OCI-LY3 (cell line): Measurements from ENCODE around the gene GLDN.

Source experiments
- H2AFZ ChIP-seq: fragments of 200-600, 300-600 bp; shearing (Covaris generic); 2 replicates; pipeline ENCODE4 v1.6.0; 2014; ENCODE audit warnings: antibody characterized with exemption, low read depth, low read length
- H3K27ac ChIP-seq: fragments of 200-600, 300-600 bp; sonication (generic); 2 replicates; pipeline ENCODE4 v1.5.1; 2014; ENCODE audit warnings: mild to moderate bottlenecking, low read length, moderate library complexity, mixed read lengths
- H3K27me3 ChIP-seq: fragments of 200-600, 300-600 bp; sonication (generic); 2 replicates; pipeline ENCODE4 v1.6.1; 2014; ENCODE audit warnings: low read depth, low read length, mixed read lengths
- H3K36me3 ChIP-seq: fragments of 200-600, 300-600 bp; sonication (generic); replicated peaks from 2 replicates; pipeline ENCODE3; 2014; ENCODE audit warnings: low read depth, low read length, mixed read lengths
- H3K4me1 ChIP-seq: fragments of 300-600, 200-600 bp; sonication (generic); 2 replicates; pipeline ENCODE4 v1.6.1; 2014; ENCODE audit warnings: low read length, mixed read lengths
- H3K4me2 ChIP-seq: fragments of 200-600, 300-600 bp; sonication (generic); 2 replicates; pipeline ENCODE4 v1.6.1; 2014; ENCODE audit warnings: low read length, mixed read lengths
- H3K4me3 ChIP-seq: fragments of 300-600, 200-600 bp; sonication (generic); 2 replicates; pipeline ENCODE4 v1.5.1; 2014; ENCODE audit warnings: antibody characterized with exemption, mild to moderate bottlenecking, low read length, moderate library complexity
- H3K79me2 ChIP-seq: fragments of 300-600, 200-600 bp; shearing (Covaris generic); 2 replicates; pipeline ENCODE4 v1.6.1; 2014; ENCODE audit warnings: mild to moderate bottlenecking, low read length, mixed read lengths
- H3K9ac ChIP-seq: fragments of 300-600, 200-600 bp; shearing (Covaris generic); 2 replicates; pipeline ENCODE4 v1.6.0; 2014; ENCODE audit warnings: mild to moderate bottlenecking, low read length, moderate library complexity
- H3K9me3 ChIP-seq: fragments of 200-600, 300-600 bp; shearing (Covaris generic); 2 replicates; pipeline ENCODE4 v1.6.1; 2014; ENCODE audit warnings: low read length, mixed read lengths; ENCODE audit not compliant: insufficient read depth
- H4K20me1 ChIP-seq: fragments of 200-600, 300-600 bp; sonication (generic); 2 replicates; pipeline ENCODE4 v1.6.1; 2016; ENCODE audit warnings: low read length, mixed read lengths; ENCODE audit not compliant: insufficient read depth
- CTCF ChIP-seq: fragments of 200-600, 300-600 bp; sonication (generic); IDR thresholded peaks from 2 replicates; pipeline ENCODE4 v1.5.1; 2014; ENCODE audit warnings: antibody characterized with exemption, low read length, low read depth
- EZH2phosphoT487 ChIP-seq: fragments of 200-600 bp; shearing (Covaris generic); IDR thresholded peaks from 2 replicates; pipeline ENCODE4 v1.6.1; 2018; ENCODE audit warnings: antibody characterized with exemption, mixed run types, low read depth

The GLDN gene

GRCh38 chr15:51318382-51319150 lies 22.9 kb upstream of the GLDN start:
- Histone ChIP-seq H3K4me2 (no peak overlapping the region), H3K9me3 (no peaks in the 10 kb centered on the region), H3K27ac (no peak overlapping the region), H2AFZ (no peak overlapping the region), H4K20me1 (no peaks in the 10 kb centered on the region), H3K4me1 (no peaks in the 10 kb centered on the region), H3K36me3 (no peaks in the 10 kb centered on the region), H3K4me3 (no peak overlapping the region), H3K9ac (no peak overlapping the region), H3K79me2 (no peaks in the 10 kb centered on the region), H3K27me3 (no peaks in the 10 kb centered on the region)
- TF ChIP-seq CTCF (no peak), EZH2phosphoT487 (no peak)

- H3K4me3 ChIP-seq, result no peak overlapping the region
- no peak for TF ChIP-seq CTCF
- TF ChIP-seq EZH2phosphoT487, result no peak
- H2AFZ ChIP-seq, result no peak overlapping the region
- H3K27ac ChIP-seq, result no peak overlapping the region
- no peaks in the 10 kb centered on the region for H3K9me3 ChIP-seq
- H3K79me2 ChIP-seq, result no peaks in the 10 kb centered on the region
- no peaks in the 10 kb centered on the region for H3K27me3 ChIP-seq
- H3K9ac ChIP-seq, result no peak overlapping the region
- H4K20me1 ChIP-seq, result no peaks in the 10 kb centered on the region
- H3K36me3 ChIP-seq, result no peaks in the 10 kb centered on the region
- no peaks in the 10 kb centered on the region for H3K4me1 ChIP-seq
- H3K4me2 ChIP-seq, result no peak overlapping the region
Observed at GRCh38 chr15:51319539-51319938, 21.9 kb upstream of the GLDN start.

- no peaks in the 10 kb centered on the region for H4K20me1 ChIP-seq
- H3K79me2 ChIP-seq, result no peaks in the 10 kb centered on the region
- H3K27ac ChIP-seq, result no peak overlapping the region
- no peak overlapping the region for H3K9ac ChIP-seq
- no peak for TF ChIP-seq CTCF
- TF ChIP-seq EZH2phosphoT487, result no peak
- H3K27me3 ChIP-seq, result no peaks in the 10 kb centered on the region
- H3K4me3 ChIP-seq, result no peak overlapping the region
- H3K4me2 ChIP-seq, result no peak overlapping the region
- H3K9me3 ChIP-seq, result no peaks in the 10 kb centered on the region
- H3K4me1 ChIP-seq, result no peaks in the 10 kb centered on the region
- H2AFZ ChIP-seq, result no peak overlapping the region
- no peaks in the 10 kb centered on the region for H3K36me3 ChIP-seq
Observed at GRCh38 chr15:51320843-51321242, 20.6 kb upstream of the GLDN start.

GRCh38 chr15:51321316-51321715 lies 20.1 kb upstream of the GLDN start:
- Histone ChIP-seq H3K4me2 (no peak overlapping the region), H3K4me3 (no peak overlapping the region), H4K20me1 (no peaks in the 10 kb centered on the region), H3K27ac (no peak overlapping the region), H3K36me3 (no peaks in the 10 kb centered on the region), H2AFZ (no peak overlapping the region), H3K9me3 (no peaks in the 10 kb centered on the region), H3K27me3 (no peaks in the 10 kb centered on the region), H3K79me2 (no peaks in the 10 kb centered on the region), H3K4me1 (no peaks in the 10 kb centered on the region), H3K9ac (no peak overlapping the region)
- TF ChIP-seq CTCF (no peak), EZH2phosphoT487 (no peak)
